NCI-H226 (cell line): Measurements from ENCODE around the gene RGS6.

Experiments used
- DNase-seq: peaks from one replicate; pipeline ENCODE4 v3.0.0-alpha.2; 2015

Gene RGS6

DNA sequence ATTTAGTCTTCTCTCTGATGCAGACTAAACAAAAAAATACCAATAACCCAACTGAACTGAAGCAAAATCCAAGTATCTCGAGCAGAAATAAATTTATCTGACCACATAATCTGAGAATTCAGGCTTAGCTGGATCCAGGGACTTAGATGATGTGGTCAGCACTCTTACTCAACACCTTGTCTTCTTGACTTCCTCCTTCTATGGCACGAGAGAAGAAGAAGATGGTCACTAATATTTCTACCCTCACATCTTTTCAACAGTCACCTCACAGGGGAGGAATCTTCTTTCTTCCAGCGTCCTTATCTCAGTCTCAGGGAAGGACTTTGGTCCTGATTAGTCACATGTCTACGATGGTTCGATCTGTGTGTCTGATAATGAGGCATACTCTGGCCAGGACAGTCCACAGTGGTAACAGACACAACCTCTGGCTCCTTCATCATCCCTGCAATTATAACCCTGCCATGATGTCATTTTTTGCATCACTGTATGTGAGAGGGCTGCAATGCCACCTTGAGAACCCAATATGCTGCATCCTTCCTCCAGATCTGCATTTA is 15.8 kb downstream of the RGS6 start:
- DNase-seq: no peak

DNA sequence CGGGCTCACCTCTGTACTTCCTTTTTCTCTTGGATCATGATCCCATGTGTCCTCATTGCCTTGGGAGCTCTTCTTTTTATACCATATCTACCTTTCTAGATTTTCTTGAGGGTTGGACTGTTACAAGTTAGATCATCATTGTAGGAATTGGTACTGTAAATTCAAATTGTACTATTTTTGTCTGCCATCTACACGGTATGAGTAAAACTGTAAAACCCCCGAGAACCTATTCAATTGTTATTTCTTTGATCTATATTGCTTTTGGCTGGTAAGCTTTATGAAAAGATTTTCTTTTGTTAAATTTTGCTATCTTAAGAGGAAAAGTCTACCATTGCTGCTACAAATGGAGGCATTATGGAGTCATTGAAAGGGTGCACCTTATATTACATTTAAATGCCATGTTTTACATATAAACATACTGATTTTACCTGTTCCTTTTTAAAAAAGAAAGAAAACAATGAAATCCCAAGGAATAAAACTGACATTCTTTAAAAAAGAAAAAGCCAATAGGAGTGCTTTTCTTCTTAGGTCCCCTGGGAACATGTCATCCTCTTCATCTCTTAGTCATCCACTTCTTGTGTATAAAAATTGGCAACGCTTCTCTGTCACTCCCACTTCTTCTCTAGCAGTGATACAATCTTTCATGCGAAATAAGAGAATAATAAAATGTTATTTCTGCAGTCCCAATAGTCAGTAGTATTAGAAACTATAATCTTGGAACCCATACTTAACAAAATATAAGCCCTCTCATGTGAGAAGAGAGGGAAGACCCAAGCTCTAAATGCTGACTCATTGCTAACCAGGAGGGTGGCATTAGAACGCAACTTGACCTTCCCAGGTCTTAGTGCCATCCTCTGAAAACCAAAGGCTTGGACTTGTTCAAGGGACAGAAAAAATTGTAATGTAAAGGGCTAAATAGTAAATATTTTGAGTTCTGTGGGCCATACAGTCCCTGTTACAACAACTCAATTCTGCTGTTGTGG is 20.4 kb downstream of the RGS6 start:
- DNase-seq: no peak

DNA sequence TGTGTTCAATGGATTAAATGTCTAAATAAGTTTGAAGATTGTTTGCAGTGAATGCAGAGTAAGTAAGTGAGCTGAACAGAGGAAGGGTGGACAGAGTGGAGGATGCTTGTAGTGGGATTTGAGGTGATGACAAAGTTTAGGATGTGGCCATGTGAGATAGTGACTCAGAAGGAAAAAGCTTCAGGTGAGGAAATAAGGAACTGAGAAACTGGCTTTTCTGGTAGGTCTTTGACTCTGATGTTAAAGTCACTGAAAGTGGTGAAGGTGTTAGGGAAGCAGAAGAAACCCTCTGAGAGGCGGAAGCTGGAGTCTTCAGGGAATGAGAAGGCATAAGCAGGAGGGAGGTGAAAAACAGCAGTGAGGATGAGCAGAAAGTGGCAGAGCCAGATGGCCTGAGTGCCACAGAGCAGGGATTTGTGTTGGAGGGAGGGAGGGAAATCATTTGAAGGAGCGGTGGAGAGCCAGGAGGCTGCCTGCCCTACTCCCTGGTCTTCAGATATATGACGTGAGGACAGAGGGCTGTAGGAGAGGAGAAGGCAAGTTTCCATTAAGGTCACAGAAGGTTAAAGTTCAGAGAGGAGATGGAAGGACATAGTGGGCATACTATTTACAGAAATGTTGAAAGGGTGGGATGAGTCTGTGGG is 24.8 kb downstream of the RGS6 start:
- no peak for DNase-seq

GRCh38 chr14:71959055-71959454 is 26.8 kb downstream of the RGS6 start:
- no peak for DNase-seq

- DNase-seq: no peak
These were observed 28.5 kb downstream of the RGS6 start for GRCh38 chr14:71960494-71961353.

DNA sequence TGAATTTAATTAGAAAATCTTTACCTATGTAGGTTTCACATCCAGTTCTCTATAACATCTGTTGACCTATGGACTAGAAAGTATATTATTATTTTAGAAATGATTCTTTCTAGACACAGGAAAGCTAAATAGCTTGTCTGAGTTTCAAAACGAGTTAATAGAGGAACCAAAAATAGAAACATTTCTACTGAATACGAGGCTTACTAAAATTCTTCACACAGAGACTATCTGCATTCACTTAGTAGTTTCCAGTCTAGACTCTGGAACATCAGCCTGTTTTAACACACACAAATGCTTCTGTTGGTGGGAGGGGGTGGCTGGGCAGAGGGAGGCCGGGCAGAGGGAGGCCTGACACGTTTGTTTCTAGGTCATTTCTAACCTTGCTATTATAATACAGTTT is 29.7 kb downstream of the RGS6 start:
- no peak for DNase-seq

GRCh38 chr14:71964716-71965115 is 32.5 kb downstream of the RGS6 start:
- no peak for DNase-seq

GRCh38 chr14:71966528-71966927 is 34.3 kb downstream of the RGS6 start:
- DNase-seq: no peak

DNA sequence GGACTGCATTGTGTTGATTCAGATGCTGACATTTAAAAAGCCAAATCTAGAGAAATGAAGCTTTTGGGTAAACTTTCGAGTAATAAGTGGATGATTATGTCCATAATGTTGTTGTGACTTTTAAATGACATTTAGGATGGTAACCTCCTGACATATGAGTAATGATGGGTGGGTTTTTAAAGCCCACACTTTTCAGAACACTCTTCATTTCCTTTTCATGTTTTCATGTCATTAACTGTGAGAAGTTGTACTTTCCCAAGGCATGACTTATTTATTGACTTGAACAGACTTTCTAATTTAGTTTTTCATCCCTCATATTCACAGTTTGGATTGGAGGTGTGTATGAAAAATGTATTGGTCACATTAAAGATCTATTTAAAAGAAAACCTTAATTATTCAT is 35.5 kb downstream of the RGS6 start:
- no peak for DNase-seq

- no peak for DNase-seq
These were observed 38.0 kb downstream of the RGS6 start for GRCh38 chr14:71970272-71970671.

DNA sequence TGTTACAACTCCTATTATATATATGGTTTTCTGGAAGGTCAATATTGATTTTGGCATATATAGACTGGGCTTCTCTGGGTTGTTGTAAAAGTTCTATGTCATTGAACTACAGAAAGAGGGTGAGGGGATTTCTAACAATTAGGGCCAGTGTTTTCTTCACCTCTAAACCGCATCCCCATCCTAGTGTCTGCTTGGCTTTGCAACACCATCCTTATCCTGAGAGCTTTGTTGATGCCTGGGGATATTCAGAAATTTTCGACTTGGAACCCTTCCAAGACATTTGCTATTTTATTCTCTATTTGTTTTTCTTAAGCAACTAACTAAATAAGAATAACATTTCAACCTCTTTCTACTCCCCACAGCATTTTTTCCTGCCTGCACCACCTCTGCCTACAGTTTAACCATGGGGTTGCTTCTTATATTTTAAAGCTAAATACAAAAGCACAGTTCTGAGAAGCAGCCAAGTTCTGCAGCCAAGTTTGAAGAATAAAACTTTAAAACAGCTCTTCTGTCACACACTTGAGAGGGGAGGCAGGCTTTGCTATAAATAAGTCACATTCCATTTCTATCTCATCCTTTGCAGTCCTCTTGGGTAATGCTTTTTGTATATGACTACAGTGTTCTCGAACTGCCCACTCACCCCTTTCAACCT is 53.4 kb downstream of the RGS6 start:
- DNase-seq: no peak

- DNase-seq: no peak
These were observed 56.2 kb downstream of the RGS6 start for GRCh38 chr14:71988476-71988875.

DNA sequence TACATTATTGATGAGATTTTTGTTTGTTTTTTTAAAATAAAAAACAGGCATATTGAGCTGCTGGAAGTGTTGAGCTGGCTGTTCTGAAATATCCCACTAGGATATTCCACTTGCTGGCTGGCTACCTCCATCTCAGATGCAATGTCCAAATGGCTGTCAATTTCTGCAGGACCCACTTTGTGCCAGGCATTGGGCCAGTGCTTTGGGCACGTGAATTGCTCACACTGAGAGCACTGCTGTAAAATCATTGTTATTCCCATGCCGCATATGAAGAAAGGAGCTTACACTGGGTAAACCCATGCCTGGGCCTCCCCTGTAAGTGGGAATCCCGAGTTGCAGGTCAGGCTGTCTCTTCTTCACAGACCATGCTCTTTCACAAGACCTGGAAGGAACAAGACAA is 56.7 kb downstream of the RGS6 start:
- DNase-seq: no peak

- no peak for DNase-seq
These were observed 62.2 kb downstream of the RGS6 start for GRCh38 chr14:71994416-71994815.

- no peak for DNase-seq
These were observed 63.5 kb downstream of the RGS6 start for GRCh38 chr14:71995741-71996140.

- DNase-seq: no peak
These were observed 64.4 kb downstream of the RGS6 start for GRCh38 chr14:71996610-71997009.

DNA sequence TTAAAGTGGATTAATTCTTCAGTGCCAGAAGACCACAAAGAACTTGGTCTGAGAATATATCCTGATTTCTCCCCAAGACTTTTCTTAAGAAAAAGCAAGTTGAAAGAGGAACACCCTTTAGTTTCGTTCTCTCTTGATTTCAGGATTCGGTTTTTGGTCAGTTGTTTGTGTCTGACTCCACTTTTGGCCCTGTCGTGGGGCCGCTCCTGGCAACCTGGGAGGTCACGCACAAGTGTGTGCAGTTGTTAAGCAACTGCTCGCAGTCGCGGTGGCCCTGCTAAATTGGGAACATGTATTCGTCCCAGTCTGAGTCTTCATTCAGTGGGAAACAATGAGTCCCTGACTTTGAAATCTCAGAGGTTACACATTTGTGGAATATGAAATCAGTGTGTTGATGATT is 68.7 kb downstream of the RGS6 start:
- no peak for DNase-seq

- no peak for DNase-seq
These were observed 70.5 kb downstream of the RGS6 start for GRCh38 chr14:72002731-72003130.

GRCh38 chr14:72008666-72009065 is 76.4 kb downstream of the RGS6 start:
- no peak for DNase-seq

GRCh38 chr14:72010474-72010873 is 78.2 kb downstream of the RGS6 start:
- DNase-seq: no peak

- no peak for DNase-seq
These were observed 81.6 kb downstream of the RGS6 start for GRCh38 chr14:72013721-72014345.

DNA sequence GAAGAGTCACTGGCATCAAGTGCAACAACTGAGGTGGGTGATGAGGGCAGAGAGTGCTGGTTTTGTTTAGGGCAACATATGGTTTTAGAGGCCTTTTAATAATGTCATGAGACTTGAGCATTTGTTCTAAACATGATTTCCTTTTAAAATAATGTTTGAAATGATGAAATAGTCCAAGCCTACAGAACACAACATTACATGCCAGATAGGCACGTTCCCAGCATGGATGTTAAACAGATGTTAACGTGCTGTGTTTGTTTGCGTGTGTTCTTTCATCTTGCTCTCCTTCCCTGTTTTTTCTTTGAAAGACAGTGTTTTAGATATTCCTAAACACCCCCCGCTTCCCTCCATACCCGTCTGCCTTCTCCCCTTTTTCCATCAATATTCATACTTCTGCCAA is 82.3 kb downstream of the RGS6 start:
- no peak for DNase-seq
